DOHH2 (cell line): ENCODE measurements around the gene ANKRD33B.
"Not testable (repeated sequence)": the region's sequence is repeated elsewhere in the genome, so short reads cannot be mapped to it uniquely, and the experiment has no call there.

Experiments
- H3F3A ChIP-seq: fragments of 200-600 bp; sonication (generic), shearing (Covaris generic); 2 replicates; pipeline ENCODE4 v1.6.0; 2016; ENCODE audit warnings: antibody characterized with exemption, mild to moderate bottlenecking; ENCODE audit not compliant: control insufficient read depth, insufficient read depth
- H3K27ac ChIP-seq: fragments of 200-600 bp; sonication (generic); 2 replicates; pipeline ENCODE4 v1.5.1; 2014; ENCODE audit warnings: low read depth, mild to moderate bottlenecking, low read length, moderate library complexity
- H3K27me3 ChIP-seq: fragments of 200-600 bp; sonication (generic); 2 replicates; pipeline ENCODE4 v1.6.1; 2014; ENCODE audit warnings: mild to moderate bottlenecking, low read length, mixed read lengths; ENCODE audit not compliant: control insufficient read depth
- H3K36me3 ChIP-seq: fragments of 200-600 bp; sonication (generic); 2 replicates; pipeline ENCODE4 v1.6.1; 2014; ENCODE audit warnings: mild to moderate bottlenecking, low read length, moderate library complexity, mixed read lengths; ENCODE audit not compliant: control insufficient read depth
- H3K4me1 ChIP-seq: fragments of 200-600 bp; sonication (generic); 2 replicates; pipeline ENCODE4 v1.6.1; 2014; ENCODE audit warnings: mild to moderate bottlenecking, low read length, mixed read lengths; ENCODE audit not compliant: control insufficient read depth
- H3K4me2 ChIP-seq: fragments of 200-600 bp; sonication (generic); 2 replicates; pipeline ENCODE4 v1.6.0; 2014; ENCODE audit warnings: mild to moderate bottlenecking, low read length, moderate library complexity
- H3K4me3 ChIP-seq: fragments of 200-600 bp; sonication (generic); 2 replicates; pipeline ENCODE4 v1.5.1; 2014; ENCODE audit warnings: mild to moderate bottlenecking, low read length, mixed read lengths
- H3K79me2 ChIP-seq: fragments of 200-600 bp; sonication (generic); 2 replicates; pipeline ENCODE4 v1.6.1; 2014; ENCODE audit warnings: mild to moderate bottlenecking, low read length, mixed read lengths; ENCODE audit not compliant: control insufficient read depth
- H3K9me2 ChIP-seq: fragments of 200-600 bp; sonication (generic); replicated peaks from 2 replicates; pipeline ENCODE4 v1.6.1; 2014; ENCODE audit warnings: mild to moderate bottlenecking, low read length, mixed read lengths; ENCODE audit not compliant: control insufficient read depth
- H3K9me3 ChIP-seq: fragments of 200-600 bp; sonication (generic); 2 replicates; pipeline ENCODE4 v1.6.1; 2014; ENCODE audit warnings: antibody characterized with exemption, low read length, mixed read lengths; ENCODE audit not compliant: control insufficient read depth, insufficient read depth
- H4K20me1 ChIP-seq: fragments of 200-600 bp; sonication (generic); 2 replicates; pipeline ENCODE4 v1.6.0; 2014; ENCODE audit warnings: low read depth, mild to moderate bottlenecking, antibody characterized with exemption, low read length, moderate library complexity; ENCODE audit not compliant: control insufficient read depth, insufficient read depth
- EZH2phosphoT487 ChIP-seq: fragments of 200-600 bp; sonication (generic); IDR thresholded peaks from 2 replicates; pipeline ENCODE4 v1.6.1; 2017; ENCODE audit warnings: borderline replicate concordance, mild to moderate bottlenecking, antibody characterized with exemption, low read length, moderate library complexity, mixed read lengths
- TF ChIP-seq, protein P1 (sequence below): fragments of 200-600 bp; sonication (generic); IDR thresholded peaks from one replicate; pipeline ENCODE4 v1.5.1; 2014; ENCODE audit warnings: antibody characterized with exemption, mild to moderate bottlenecking, low read depth, low read length; ENCODE audit not compliant: poor library complexity, severe bottlenecking

The ANKRD33B gene

DNA sequence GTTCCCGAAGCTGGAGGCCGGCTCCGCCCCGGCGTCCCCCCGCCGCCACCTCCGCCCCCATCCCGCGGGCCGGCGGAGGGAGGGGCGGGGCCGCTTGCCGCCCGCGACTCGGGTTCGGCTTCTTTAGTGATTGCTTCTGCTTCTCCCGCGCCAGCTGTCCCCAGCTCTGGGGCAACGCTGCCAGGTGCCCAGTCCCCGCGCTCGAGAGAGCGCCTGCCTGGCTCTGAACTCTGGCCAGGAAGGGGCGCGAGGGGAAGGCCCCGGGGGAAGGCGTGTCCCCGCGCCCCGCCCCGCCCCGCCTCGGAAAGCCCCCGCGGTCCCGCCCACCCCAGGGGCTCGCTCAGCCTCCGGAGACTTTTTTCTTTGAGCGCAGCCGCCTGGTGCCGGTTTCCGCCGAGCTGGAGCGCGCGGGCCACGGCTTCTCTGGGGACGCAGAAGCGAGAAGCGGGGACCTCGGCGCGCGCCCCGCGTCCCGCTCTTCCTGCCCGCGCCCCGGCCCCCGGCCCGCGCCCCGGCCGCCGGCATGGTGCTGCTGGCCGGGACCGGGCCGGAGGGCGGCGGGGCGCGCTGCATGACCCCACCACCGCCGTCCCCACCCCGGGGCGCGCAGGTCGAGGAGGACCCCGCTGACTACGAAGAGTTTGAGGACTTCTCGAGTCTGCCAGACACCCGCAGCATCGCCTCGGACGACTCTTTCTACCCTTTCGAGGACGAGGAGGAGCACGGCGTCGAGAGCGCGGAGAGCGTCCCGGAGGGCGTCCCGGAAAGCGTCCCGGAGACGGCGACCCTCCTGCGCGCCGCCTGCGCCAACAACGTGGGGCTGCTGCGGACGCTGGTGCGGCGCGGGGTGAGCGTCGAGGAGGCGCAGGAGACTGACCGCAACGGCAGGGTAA lies at the start of gene ANKRD33B:
Gene ANKRD33B (plus strand): TSS at position 126 of the 893 bp plus-strand sequence. CDS start 398 bp downstream, at position 524.
- peaks cover 12% of the 10 kb centered on the region for H3F3A ChIP-seq
- no peak for TF ChIP-seq EZH2phosphoT487
- TF ChIP-seq, protein P1, sequence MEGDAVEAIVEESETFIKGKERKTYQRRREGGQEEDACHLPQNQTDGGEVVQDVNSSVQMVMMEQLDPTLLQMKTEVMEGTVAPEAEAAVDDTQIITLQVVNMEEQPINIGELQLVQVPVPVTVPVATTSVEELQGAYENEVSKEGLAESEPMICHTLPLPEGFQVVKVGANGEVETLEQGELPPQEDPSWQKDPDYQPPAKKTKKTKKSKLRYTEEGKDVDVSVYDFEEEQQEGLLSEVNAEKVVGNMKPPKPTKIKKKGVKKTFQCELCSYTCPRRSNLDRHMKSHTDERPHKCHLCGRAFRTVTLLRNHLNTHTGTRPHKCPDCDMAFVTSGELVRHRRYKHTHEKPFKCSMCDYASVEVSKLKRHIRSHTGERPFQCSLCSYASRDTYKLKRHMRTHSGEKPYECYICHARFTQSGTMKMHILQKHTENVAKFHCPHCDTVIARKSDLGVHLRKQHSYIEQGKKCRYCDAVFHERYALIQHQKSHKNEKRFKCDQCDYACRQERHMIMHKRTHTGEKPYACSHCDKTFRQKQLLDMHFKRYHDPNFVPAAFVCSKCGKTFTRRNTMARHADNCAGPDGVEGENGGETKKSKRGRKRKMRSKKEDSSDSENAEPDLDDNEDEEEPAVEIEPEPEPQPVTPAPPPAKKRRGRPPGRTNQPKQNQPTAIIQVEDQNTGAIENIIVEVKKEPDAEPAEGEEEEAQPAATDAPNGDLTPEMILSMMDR, result no peak
- H3K79me2 ChIP-seq, result no peaks in the 10 kb centered on the region
- H3K4me2 ChIP-seq, result peak within 1 kb of the TSS; percentile 73
- peak within 1 kb of the TSS; percentile 77 for H3K4me3 ChIP-seq
- H4K20me1 ChIP-seq, result peaks cover 6% of the 10 kb centered on the region
- H3K36me3 ChIP-seq, result no peaks in the 10 kb centered on the region
- peaks cover 71% of the 10 kb centered on the region for H3K27me3 ChIP-seq
- peak within 1 kb of the TSS; percentile 50 for H3K27ac ChIP-seq
- H3K9me2 ChIP-seq, result no peaks in the 10 kb centered on the region
- H3K4me1 ChIP-seq, result peaks cover 60% of the 10 kb centered on the region
- H3K9me3 ChIP-seq, result no peaks in the 10 kb centered on the region

DNA sequence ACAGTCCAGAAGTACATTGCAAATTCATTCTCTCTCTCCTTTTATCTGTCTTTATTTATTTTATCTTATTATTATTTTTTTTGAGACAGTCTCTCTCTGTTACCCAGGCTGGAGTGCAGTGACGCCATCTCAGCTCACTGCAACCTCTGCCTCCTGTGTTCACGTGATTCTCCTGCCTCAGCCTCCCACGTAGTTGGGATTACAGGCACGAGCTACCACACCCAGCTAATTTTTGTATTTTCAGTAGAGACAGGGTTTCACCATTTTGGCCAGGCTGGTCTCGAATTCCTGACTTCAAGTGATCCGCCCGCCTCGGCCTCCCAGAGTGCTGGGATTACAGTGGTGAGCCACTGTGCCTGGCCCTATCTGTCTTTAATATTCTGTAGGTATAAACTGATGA lies 49.3 kb upstream of the ANKRD33B start:
- not testable (repeated sequence) for H3K27ac ChIP-seq, H3K4me2 ChIP-seq, H3K4me1 ChIP-seq, H3K36me3 ChIP-seq, H3K27me3 ChIP-seq, H4K20me1 ChIP-seq, H3K79me2 ChIP-seq, H3F3A ChIP-seq, H3K4me3 ChIP-seq, H3K9me3 ChIP-seq, H3K9me2 ChIP-seq

DNA sequence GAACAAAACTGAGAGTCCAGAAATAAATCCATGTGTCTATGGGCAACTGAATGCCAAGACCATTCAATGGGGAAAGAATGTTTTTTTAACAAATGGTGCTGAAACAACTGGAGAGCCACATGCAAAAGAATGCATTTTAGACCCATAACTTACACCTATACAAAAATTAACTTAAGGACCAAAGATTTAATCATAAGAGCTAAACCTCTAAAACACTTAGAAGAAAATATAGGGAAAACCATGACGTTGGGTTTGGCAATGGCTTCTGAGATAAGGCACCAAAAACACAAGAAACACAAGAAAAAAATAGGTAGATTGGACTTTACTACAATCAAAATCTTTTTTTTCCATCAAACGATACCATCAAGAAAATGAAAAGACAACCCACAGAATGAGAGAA lies 48.4 kb upstream of the ANKRD33B start:
- H3K79me2 ChIP-seq, result no peaks in the 10 kb centered on the region
- H3K9me3 ChIP-seq, result no peaks in the 10 kb centered on the region
- no peak for TF ChIP-seq EZH2phosphoT487
- TF ChIP-seq, protein P1, result no peak
- H3K4me1 ChIP-seq, result peaks cover 8% of the 10 kb centered on the region
- peaks cover 6% of the 10 kb centered on the region; the same call in 1 of the 2 replicates for H3K27me3 ChIP-seq
- H3K27ac ChIP-seq, result no peak overlapping the region
- H3F3A ChIP-seq, result no peaks in the 10 kb centered on the region
- H4K20me1 ChIP-seq, result no peaks in the 10 kb centered on the region
- H3K4me3 ChIP-seq, result no peak overlapping the region
- no peaks in the 10 kb centered on the region for H3K9me2 ChIP-seq
- no peak overlapping the region for H3K4me2 ChIP-seq
- H3K36me3 ChIP-seq, result no peaks in the 10 kb centered on the region

DNA sequence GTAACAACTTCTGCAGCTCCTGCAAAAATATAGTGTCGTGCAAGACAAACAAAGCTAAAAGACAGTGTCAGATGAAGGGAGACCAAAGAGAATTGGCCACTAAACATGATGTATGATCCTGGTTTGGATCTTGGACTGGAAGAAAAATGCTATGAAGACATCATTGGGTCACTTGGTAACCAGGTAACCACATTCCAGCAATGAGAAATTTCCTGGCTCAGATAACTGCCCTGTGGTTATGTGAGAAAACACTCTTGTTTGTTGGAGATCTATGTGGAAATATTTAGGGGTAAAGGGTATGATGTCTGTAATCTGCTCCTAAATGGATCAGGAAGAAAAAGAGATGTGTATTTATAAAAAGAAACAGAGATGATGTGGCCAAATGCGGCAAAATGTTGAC lies 45.5 kb upstream of the ANKRD33B start:
- H3K4me2 ChIP-seq, result no peak overlapping the region
- TF ChIP-seq, protein P1, result no peak
- no peak for TF ChIP-seq EZH2phosphoT487
- peaks cover 8% of the 10 kb centered on the region; the same call in 1 of the 2 replicates for H3K9me3 ChIP-seq
- no peaks in the 10 kb centered on the region for H3K36me3 ChIP-seq
- no peak overlapping the region for H3K27ac ChIP-seq
- H3K79me2 ChIP-seq, result no peaks in the 10 kb centered on the region
- no peaks in the 10 kb centered on the region for H4K20me1 ChIP-seq
- no peaks in the 10 kb centered on the region; the same call in 1 of the 2 replicates for H3K27me3 ChIP-seq
- H3K4me1 ChIP-seq, result peaks cover 8% of the 10 kb centered on the region
- no peak overlapping the region for H3K4me3 ChIP-seq
- no peaks in the 10 kb centered on the region for H3F3A ChIP-seq
- no peaks in the 10 kb centered on the region for H3K9me2 ChIP-seq
